Measurements from ENCODE around the gene MAU2.
A peak's percentile ranks its signal among the peaks of the same experiment; 100 is the strongest.

Gene MAU2

GRCh38 chr19:19320361-19321140 lies at the start of gene MAU2, which contains the start of gene SUGP1:
MAU2 (plus strand) TSS chr19:19320829; CDS start chr19:19320860, 31 bp downstream.
SUGP1 (minus strand) TSS chr19:19320509; CDS start chr19:19320496, 13 bp downstream.
- peak; percentile 22 for TF ChIP-seq CTCF (IDR thresholded peaks at IDR 0.05; ENCODE audit: low read depth, low read length, missing control alignments)
- H3K4me3 ChIP-seq (replicated peaks; ENCODE audit: low read depth, low read length), result peak within 1 kb of the TSS; percentile 96
- peak; percentile 82 for DNase-seq (ENCODE audit: extremely low read depth, low read depth)

GRCh38 chr19:19271828-19272599 lies 48.6 kb upstream of the MAU2 start:
- H3K4me3 ChIP-seq (replicated peaks; ENCODE audit: low read depth, low read length), result no peak overlapping the region
- TF ChIP-seq CTCF (IDR thresholded peaks at IDR 0.05; ENCODE audit: low read depth, low read length, missing control alignments), result no peak
- no peak for DNase-seq (ENCODE audit: extremely low read depth, low read depth)

GRCh38 chr19:19274146-19274545 lies 46.5 kb upstream of the MAU2 start:
- no peak for TF ChIP-seq CTCF (IDR thresholded peaks at IDR 0.05; ENCODE audit: low read depth, low read length, missing control alignments)
- DNase-seq (ENCODE audit: extremely low read depth, low read depth), result no peak
- H3K4me3 ChIP-seq (replicated peaks; ENCODE audit: low read depth, low read length), result no peak overlapping the region

- no peak overlapping the region for H3K4me3 ChIP-seq (replicated peaks; ENCODE audit: low read depth, low read length)
- TF ChIP-seq CTCF (IDR thresholded peaks at IDR 0.05; ENCODE audit: low read depth, low read length, missing control alignments), result no peak
- DNase-seq (ENCODE audit: extremely low read depth, low read depth), result no peak
These were observed 45.7 kb upstream of the MAU2 start for GRCh38 chr19:19274716-19275565.

GRCh38 chr19:19276386-19276785 lies 44.2 kb upstream of the MAU2 start:
- no peak for DNase-seq (ENCODE audit: extremely low read depth, low read depth)
- TF ChIP-seq CTCF (IDR thresholded peaks at IDR 0.05; ENCODE audit: low read depth, low read length, missing control alignments), result no peak
- no peak overlapping the region for H3K4me3 ChIP-seq (replicated peaks; ENCODE audit: low read depth, low read length)

- no peak overlapping the region for H3K4me3 ChIP-seq (replicated peaks; ENCODE audit: low read depth, low read length)
- no peak for DNase-seq (ENCODE audit: extremely low read depth, low read depth)
- TF ChIP-seq CTCF (IDR thresholded peaks at IDR 0.05; ENCODE audit: low read depth, low read length, missing control alignments), result no peak
These were observed 43.8 kb upstream of the MAU2 start for GRCh38 chr19:19276851-19277250.

Measured in HFF-Myc (cell line).